A673 (cell line): ENCODE data around the gene LPIN2. TPM values are rescaled to one million over a fixed set of nuclear protein-coding genes. Genes with fewer than 3 reads are reported as not detected.

Source experiments
- BruUV-seq: library from RNA; stranded (reverse); fragments of 400-500 nt; replicated peaks from 2 replicates; lab custom pipeline; 2021; lab: Mats Ljungman, UMichigan
- CTCF ChIA-PET: fragments of 300-600 bp; sonication (Branson Sonifier 250); formaldehyde crosslinking; loops from one replicate; lab custom pipeline; 2022; ENCODE audit warnings: antibody characterized with exemption; lab: Charles Lee
- POLR2A ChIA-PET: fragments of 300-600 bp; sonication (Branson Sonifier 250); formaldehyde crosslinking; loops from one replicate; lab custom pipeline; 2022; ENCODE audit warnings: antibody characterized with exemption; ENCODE audit not compliant: low non-redundant PET; lab: Charles Lee
- DNase-seq: peaks from one replicate; pipeline ENCODE4 v3.0.0-alpha.2; 2015; ENCODE audit warnings: low spot score
- H3K27ac ChIP-seq: fragments of 200-600 bp; sonication (generic); 2 replicates; pipeline ENCODE4 v1.5.1; 2016; ENCODE audit warnings: mixed run types, low read depth, mild to moderate bottlenecking, mixed read lengths, antibody characterized with exemption, low read length; ENCODE audit not compliant: poor library complexity, severe bottlenecking
- H3K27me3 ChIP-seq: fragments of 200-600 bp; sonication (generic); replicated peaks from 2 replicates; pipeline ENCODE4 v1.6.1; 2017; ENCODE audit warnings: mixed run types, low read depth, mild to moderate bottlenecking, mixed read lengths, antibody characterized with exemption, low read length; ENCODE audit not compliant: insufficient read depth, poor library complexity
- H3K36me3 ChIP-seq: fragments of 200-600 bp; sonication (generic); 2 replicates; pipeline ENCODE4 v1.6.1; 2016; ENCODE audit warnings: mixed run types, mild to moderate bottlenecking, mixed read lengths, antibody characterized with exemption, low read length; ENCODE audit not compliant: insufficient read depth, poor library complexity, severe bottlenecking
- H3K4me1 ChIP-seq: fragments of 200-600 bp; sonication (generic); 2 replicates; pipeline ENCODE4 v1.6.1; 2017; ENCODE audit warnings: mixed run types, mild to moderate bottlenecking, mixed read lengths, antibody characterized with exemption, low read length; ENCODE audit not compliant: insufficient read depth, poor library complexity, severe bottlenecking
- H3K4me3 ChIP-seq: fragments of 200-600 bp; sonication (generic); 2 replicates; pipeline ENCODE4 v1.5.1; 2016; ENCODE audit warnings: low read depth, mixed run types, mild to moderate bottlenecking, mixed read lengths, low read length; ENCODE audit not compliant: poor library complexity, severe bottlenecking
- H3K9me3 ChIP-seq: fragments of 200-600 bp; sonication (generic); 2 replicates; pipeline ENCODE4 v1.6.1; 2016; ENCODE audit warnings: mixed run types, low read depth, mild to moderate bottlenecking, mixed read lengths, antibody characterized with exemption, low read length; ENCODE audit not compliant: poor library complexity, severe bottlenecking
- CTCF ChIP-seq: fragments of 300-800, 200-600 bp; sonication (generic); conservative IDR thresholded peaks from 2 replicates; pipeline ENCODE4 v1.5.1; 2017; ENCODE audit warnings: low read depth, mild to moderate bottlenecking, antibody characterized with exemption, low read length, moderate library complexity, mixed read lengths
- EZH2 ChIP-seq: fragments of 200-600 bp; sonication (generic); IDR thresholded peaks from 2 replicates; pipeline ENCODE4 v1.6.1; 2017; ENCODE audit warnings: borderline replicate concordance, low read depth, mild to moderate bottlenecking, mixed read lengths, antibody characterized with exemption, low read length; ENCODE audit not compliant: poor library complexity, severe bottlenecking
- intact Hi-C: fragments of 100-400 bp; cut with micrococcal nuclease; formaldehyde crosslinking; loops from one replicate; pipeline ENCODE4 v1.10.0; 2022; ENCODE audit not compliant: unreplicated experiment
- total RNA-seq: library from RNA; stranded (reverse); gene quantifications from 2 replicates; pipeline ENCODE4 v1.2.3, GENCODE V29; 2021

The LPIN2 gene
- total RNA-seq, 1 experiment from 2014 or later: 22.5 TPM

DNA sequence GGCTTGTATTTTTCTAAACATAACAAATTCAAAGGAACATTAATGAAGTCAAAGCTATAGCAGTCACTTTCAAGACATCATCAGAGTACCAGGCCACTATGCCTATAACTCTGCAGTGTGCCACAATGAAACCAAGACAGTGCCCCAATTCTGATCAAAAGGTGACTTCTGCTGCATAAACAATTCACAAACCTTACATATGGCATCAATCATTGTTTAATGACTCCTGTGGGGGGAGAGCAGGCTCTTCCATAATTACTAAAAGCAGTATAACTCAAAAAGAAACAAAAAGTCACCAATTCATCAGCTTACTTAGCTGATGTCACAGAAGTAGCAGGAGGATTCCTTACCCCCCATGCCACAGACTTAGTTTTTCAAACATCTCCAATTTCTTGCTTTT, 15.5 kb downstream of the LPIN2 start:
- intact Hi-C loops: no loop called here
- H3K27ac ChIP-seq: peak overlapping the region; percentile 71
- no peak for DNase-seq
- no TSS peak for BruUV-seq
- H3K4me1 ChIP-seq: peaks cover 22% of the 10 kb centered on the region
- ChIA-PET POLR2A (no interaction called here), CTCF (no interaction called here)
- TF ChIP-seq EZH2: no peak
- TF ChIP-seq CTCF: no peak
- peaks cover 5% of the 10 kb centered on the region for H3K36me3 ChIP-seq
- H3K4me3 ChIP-seq: no peak overlapping the region
- H3K27me3 ChIP-seq: no peaks in the 10 kb centered on the region
- peaks cover 6% of the 10 kb centered on the region for H3K9me3 ChIP-seq

DNA sequence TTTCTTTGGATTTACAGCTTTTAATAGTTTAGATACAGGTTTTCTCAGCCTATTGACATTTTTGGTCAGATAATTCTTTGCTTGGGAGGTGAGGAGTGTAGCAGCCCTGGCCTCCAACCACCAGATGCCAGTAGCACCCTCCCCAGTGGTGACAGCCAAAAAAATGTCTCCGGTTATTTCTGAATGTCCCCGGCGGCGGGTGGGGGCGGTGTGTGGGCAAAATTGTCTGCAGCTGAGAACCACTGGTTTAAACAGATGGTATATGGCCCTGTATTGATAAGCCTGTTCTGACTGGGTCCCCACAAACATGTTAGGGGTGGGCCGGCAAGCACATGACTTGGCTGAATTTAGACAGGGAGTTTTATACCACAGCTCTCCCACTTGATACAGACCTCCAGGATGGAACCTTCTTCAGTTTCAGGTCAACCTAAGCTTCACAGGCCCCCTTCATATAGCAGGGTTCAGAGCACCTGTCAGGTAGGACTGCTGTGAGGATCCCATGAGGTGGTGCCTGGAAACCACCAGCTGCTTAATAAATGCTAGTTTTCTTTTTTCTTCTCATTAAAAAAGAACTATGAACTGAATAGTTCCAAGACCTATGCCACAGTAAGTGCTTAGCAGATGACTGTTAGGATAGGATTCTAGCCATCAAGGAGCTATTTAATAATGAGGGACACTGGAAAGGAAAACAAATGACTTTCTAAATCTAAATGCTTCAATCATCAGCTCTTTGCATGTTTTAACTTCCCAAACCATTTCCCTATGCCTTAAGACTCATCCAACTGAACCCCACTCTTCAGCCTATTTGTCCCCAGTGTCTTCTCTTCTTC, 18.1 kb downstream of the LPIN2 start:
- Histone ChIP-seq H3K4me3 (no peak overlapping the region), H3K36me3 (no peaks in the 10 kb centered on the region), H3K9me3 (no peaks in the 10 kb centered on the region), H3K27me3 (no peaks in the 10 kb centered on the region), H3K4me1 (peaks cover 22% of the 10 kb centered on the region), H3K27ac (no peak overlapping the region)
- intact Hi-C loops: no loop called here
- peak; percentile 73 for DNase-seq
- POLR2A ChIA-PET: interaction anchor here (0.6 kb wide), 1 partner anchor 9 kb away, joined by 3 read pairs; no protein-coding TSS in a partner anchor
- CTCF ChIA-PET: interaction anchor here (1.2 kb wide), 1 partner anchor 134 kb away, joined by 4 read pairs; no protein-coding TSS in a partner anchor
- BruUV-seq: no TSS peak
- TF ChIP-seq EZH2 (no peak), CTCF (peak; percentile 60)

- no peaks in the 10 kb centered on the region for H3K27me3 ChIP-seq
- DNase-seq: no peak
- H3K4me3 ChIP-seq: no peak overlapping the region
- intact Hi-C loops: no loop called here
- POLR2A ChIA-PET: interaction anchor here (0.6 kb wide), 1 partner anchor 9 kb away, joined by 3 read pairs; no protein-coding TSS in a partner anchor
- H3K9me3 ChIP-seq: no peaks in the 10 kb centered on the region
- TF ChIP-seq EZH2 (no peak), CTCF (no peak)
- BruUV-seq: no TSS peak
- CTCF ChIA-PET: interaction anchor here (1.2 kb wide), 1 partner anchor 135 kb away, joined by 4 read pairs; no protein-coding TSS in a partner anchor
- peaks cover 24% of the 10 kb centered on the region for H3K4me1 ChIP-seq
- H3K27ac ChIP-seq: no peak overlapping the region
- no peaks in the 10 kb centered on the region for H3K36me3 ChIP-seq
Measured at GRCh38 chr18:2994020-2994589, 18.8 kb downstream of the LPIN2 start.
